Esophagus (tissue), 2 donors: ENCODE measurements around the gene ADGRB2. TPM values are rescaled to one million over a fixed set of nuclear protein-coding genes. Genes with fewer than 3 reads are reported as not detected.
A peak's percentile ranks its signal among the peaks of the same experiment; 100 is the strongest.
"Not testable (repeated sequence)": the region's sequence is repeated elsewhere in the genome, so short reads cannot be mapped to it uniquely, and the experiment has no call there.

ENCODE experiments used
- H3K27ac ChIP-seq, 2 donors: one replicate each; pipeline ENCODE4 v1.5.1; 2013; ENCODE audit warnings: low read depth in 2 of 2, mild to moderate bottlenecking in 2 of 2, inconsistent platforms in 1 of 2, low read length in 1 of 2, moderate library complexity in 1 of 2
- H3K27me3 ChIP-seq, 2 donors: one replicate each; pipeline ENCODE4 v1.6.1; 2013; ENCODE audit warnings: low read length in 2 of 2, control low read depth in 1 of 2, mild to moderate bottlenecking in 1 of 2; ENCODE audit not compliant: insufficient read depth in 2 of 2, control insufficient read depth in 1 of 2
- H3K36me3 ChIP-seq, 2 donors: one replicate each; pipeline ENCODE4 v1.6.1; 2013; ENCODE audit warnings: low read length in 1 of 2; ENCODE audit not compliant: control insufficient read depth in 2 of 2, insufficient read depth in 2 of 2
- H3K4me1 ChIP-seq, 2 donors: one replicate each; pipeline ENCODE4 v1.6.1; 2013; ENCODE audit warnings: low read length in 1 of 2; ENCODE audit not compliant: control insufficient read depth in 2 of 2, insufficient read depth in 2 of 2
- H3K4me3 ChIP-seq, 2 donors: one replicate each; pipeline ENCODE4 v1.5.1; 2013; ENCODE audit warnings: low read length in 2 of 2, mild to moderate bottlenecking in 2 of 2, low read depth in 1 of 2, moderate library complexity in 1 of 2
- H3K9me3 ChIP-seq, 2 donors: one replicate each; pipeline ENCODE4 v1.6.1; 2013; ENCODE audit warnings: mild to moderate bottlenecking in 2 of 2, low read depth in 1 of 2, low read length in 1 of 2, moderate library complexity in 1 of 2; ENCODE audit not compliant: control insufficient read depth in 2 of 2, insufficient read depth in 1 of 2
- WGBS, 2 donors: extraction: QIAGEN DNeasy Blood & Tissue Kit; methylation state at CpG; one replicate each; pipeline ENCODE4 v1.1.7; 2013; 5-methylcytosine and 5-hydroxymethylcytosine counted together
- polyA plus RNA-seq, 2 donors: library from polyadenylated mRNA; stranded (reverse); fragments of 200-250 nt; gene quantifications; one replicate each; pipeline ENCODE4 v1.2.3, GENCODE V29; 2013
- donor health status: healthy with polysubstance abuse.
- donor health status: Bipolar disorder and iron deficiency.

ADGRB2 gene
- polyA plus RNA-seq, 2 donors, result 0.34 to 0.51 TPM

DNA sequence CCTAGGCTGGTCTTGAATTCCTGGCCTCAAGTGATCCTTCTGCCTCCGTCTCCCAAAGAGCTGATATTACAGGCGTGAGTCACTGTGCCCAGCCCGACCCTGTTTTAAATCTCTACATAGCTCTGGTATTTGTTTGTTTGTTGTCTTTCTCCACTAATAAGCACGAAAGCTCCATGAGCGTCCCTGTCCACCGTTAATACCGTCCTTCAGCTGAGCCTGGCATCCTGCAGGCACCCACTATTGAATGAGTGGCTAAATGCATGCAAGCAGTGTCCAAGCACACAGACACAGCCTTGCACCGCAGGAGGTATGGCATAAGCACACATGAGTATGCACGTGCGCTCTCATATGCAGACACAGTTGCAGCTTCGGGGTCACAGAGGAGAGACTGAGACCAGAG is 55.8 kb downstream of the ADGRB2 start:
- Histone ChIP-seq H3K4me3 (no peak overlapping the region), H3K9me3 (no peaks in the 10 kb centered on the region), H3K27me3 (no peaks in the 10 kb centered on the region), H3K36me3 (no peaks in the 10 kb centered on the region), H3K4me1 (peaks cover 2 to 10% of the 10 kb centered on the region in 2 donors), H3K27ac (no peak overlapping the region)
- WGBS, 2 donors, result 82% methylated on average over 11 of the region's 11 CpGs

DNA sequence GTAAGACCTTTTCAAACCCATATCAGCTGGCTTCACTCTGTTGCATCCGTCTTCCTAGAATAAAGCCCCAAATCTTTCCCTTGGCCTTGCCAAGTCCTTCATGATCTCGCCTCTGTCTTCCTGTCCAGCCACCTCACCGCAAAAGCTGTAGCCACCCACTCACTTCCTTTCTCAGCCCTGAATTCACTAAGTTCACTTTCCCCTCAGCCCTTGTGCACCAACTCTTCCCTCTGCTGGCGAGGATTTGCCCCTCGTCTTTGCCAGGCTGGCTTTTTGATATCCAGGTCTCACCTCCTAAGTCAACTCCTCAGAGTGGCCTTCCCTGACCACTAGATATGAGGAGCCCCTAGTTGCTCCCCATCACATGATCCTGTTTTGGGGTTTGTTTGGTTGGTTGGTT is 56.4 kb downstream of the ADGRB2 start:
- Histone ChIP-seq H3K4me1 (peaks cover 2 to 14% of the 10 kb centered on the region in 2 donors), H3K27me3 (no peaks in the 10 kb centered on the region), H3K4me3 (no peak overlapping the region), H3K27ac (no peak overlapping the region), H3K36me3 (no peaks in the 10 kb centered on the region), H3K9me3 (no peaks in the 10 kb centered on the region)
- 34 to 45% methylated on average over 5 of the region's 5 CpGs for WGBS, 2 donors

DNA sequence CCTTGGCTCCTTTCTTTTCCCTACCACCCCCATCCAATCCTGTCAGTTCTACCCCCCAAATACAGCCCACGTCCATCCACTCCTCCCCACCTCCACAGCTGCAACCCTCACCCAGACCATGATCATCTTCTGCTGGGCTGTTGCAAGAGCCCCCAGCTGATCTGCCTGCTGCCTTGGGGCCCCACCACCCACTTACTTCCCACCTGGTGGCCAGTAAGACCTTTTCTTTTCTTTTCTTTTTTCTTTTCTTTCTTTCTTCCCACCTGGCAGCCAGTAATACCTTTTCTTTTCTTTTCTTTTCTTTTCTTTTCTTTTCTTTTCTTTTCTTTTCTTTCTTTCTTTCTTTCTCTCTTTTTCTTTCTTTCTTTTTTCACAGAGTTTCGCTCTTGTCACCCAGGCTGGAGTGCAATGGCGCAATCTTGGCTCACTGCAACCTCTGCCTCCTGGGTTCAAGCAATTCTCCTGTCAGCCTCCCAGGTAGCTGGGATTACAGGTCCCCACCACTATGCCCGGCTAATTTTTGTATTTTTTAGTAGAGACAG is 57.0 kb downstream of the ADGRB2 start:
- not testable (repeated sequence) for H3K27ac ChIP-seq, H3K27me3 ChIP-seq, H3K4me3 ChIP-seq, H3K9me3 ChIP-seq, H3K36me3 ChIP-seq
- peaks cover 0 to 17% of the 10 kb centered on the region in 2 donors for H3K4me1 ChIP-seq
- WGBS, 2 donors, result 84 to 86% methylated on average over 4 of the region's 4 CpGs

DNA sequence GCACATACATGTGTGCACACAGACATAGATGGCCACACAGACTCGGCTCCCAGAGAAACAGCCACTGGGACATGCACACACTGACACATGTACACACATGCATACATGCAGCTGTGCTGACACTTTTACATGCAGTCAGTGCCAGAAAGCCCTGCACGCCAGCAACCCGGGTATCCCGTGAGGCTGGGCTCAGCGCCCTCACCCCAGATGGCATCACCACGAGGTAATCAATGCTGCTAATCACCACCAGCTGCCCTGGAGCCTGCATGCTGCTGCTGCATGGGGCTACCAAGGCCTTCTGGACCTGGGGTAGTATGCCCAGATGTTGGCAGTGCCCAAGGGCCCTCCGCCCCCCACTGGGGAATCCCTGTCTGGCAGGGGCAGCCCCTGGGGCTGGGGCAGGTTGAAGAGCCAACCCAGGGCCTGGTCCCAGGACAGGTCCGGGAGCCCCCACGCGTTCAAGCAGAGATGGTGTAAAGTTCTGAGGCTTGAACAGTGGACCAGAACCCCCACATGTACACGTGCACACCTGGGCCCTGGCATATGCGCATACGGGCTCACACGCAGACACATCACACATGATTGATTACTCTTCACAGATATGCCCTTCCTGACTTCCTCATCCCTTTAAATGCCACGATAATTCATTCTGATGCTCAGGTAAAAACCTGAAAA is 57.6 kb downstream of the ADGRB2 start:
- 67 to 72% methylated on average over 15 of the region's 15 CpGs for WGBS, 2 donors
- H3K4me1 ChIP-seq, result peaks cover 0 to 20% of the 10 kb centered on the region in 2 donors
- H3K9me3 ChIP-seq, result no peaks in the 10 kb centered on the region

DNA sequence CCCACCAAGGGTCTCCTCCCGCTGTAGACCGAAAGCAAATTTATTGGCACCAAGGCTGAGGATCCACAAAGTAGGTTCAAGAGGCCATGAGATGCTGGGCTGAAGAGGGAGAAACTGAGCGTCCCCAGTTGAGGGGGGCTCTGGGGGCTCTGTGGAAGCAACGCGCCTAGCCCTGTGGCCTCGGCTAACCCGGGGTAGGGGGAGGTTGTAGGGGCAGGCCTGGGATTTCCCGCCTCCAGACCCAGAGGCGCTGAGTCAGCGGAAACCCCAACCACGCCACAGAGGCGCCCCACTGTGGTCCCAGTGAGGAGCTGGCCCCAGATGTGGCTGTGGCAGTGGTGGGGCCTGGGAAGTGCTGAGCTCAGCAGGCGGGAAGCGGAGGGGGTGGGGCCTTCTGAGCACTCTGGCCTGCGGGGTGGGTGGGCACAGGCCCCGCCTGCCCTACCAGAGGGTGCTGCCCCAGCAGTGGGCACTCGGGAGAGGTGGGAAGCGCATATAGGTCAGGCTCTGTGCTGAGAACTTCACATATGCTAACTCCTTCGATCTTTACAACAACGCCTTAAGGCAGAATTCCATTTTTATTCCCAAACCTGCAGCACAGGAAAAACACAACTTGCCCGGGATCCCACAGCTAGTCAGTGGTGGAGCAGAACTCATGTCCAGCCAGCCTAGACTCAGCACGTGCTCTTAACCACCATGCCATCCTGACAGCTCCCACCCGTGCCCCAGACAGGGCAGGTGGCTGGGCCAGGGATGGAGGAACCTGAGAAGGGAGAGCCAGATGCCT is 58.9 kb downstream of the ADGRB2 start:
- WGBS, 2 donors, result 18 to 22% methylated on average over 23 of the region's 23 CpGs
- no peak overlapping the region for H3K4me3 ChIP-seq
- no peaks in the 10 kb centered on the region for H3K27me3 ChIP-seq
- no peaks in the 10 kb centered on the region for H3K36me3 ChIP-seq
- H3K9me3 ChIP-seq, result no peaks in the 10 kb centered on the region
- peak overlapping the region; percentile 56 to 72 for H3K27ac ChIP-seq
- peaks cover 3 to 30% of the 10 kb centered on the region in 2 donors for H3K4me1 ChIP-seq

More for the DNA sequence above, 57.6 kb downstream of the ADGRB2 start:
- H3K4me3 ChIP-seq, result no peak overlapping the region
- no peak overlapping the region for H3K27ac ChIP-seq
- no peaks in the 10 kb centered on the region for H3K36me3 ChIP-seq
- H3K27me3 ChIP-seq, result no peaks in the 10 kb centered on the region

DNA sequence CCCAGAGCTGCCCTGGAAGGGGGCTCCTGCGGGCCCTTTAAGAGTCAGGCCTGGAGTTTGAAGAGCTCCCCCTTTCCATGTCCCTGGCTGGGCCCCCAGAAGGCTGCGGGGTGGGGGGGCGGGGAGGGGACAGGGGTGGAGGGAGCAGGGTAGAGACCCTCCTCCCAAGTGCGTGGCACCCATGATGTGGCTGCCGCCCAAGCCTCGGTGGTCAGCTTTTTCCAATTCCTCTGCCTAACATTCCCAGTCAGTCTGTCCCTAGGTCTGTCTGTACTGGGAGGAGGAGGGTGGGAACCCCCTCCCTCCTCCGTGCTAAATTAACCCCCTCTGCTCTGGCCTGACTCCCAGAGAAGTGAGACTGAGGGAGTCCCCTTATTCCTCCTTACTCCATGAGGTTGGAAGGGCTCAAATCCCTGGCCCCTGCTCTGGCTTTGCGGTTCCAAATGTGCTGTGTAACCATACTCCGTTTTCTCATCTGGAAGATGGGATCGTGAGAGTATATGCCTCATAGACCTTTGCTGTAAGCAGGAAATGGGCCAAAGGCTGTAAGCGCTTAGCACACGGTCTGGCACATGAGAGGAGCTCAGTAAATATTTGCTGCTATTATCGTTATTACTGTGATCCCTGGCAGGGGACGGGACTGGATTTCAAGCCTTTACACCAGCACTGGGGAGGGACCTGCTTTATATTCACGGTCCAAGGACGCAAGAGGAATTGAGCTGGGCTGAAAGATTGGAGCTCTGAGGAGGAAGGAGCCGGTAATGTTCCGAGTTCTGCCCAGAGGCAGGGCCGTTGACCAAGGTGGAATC is 59.7 kb downstream of the ADGRB2 start:
- peak overlapping the region; percentile 68 to 72 for H3K27ac ChIP-seq
- H3K9me3 ChIP-seq, result no peaks in the 10 kb centered on the region
- no peaks in the 10 kb centered on the region for H3K36me3 ChIP-seq
- WGBS, 2 donors, result 7 to 12% methylated on average over 18 to 19 of the region's 19 CpGs
- peaks cover 5 to 34% of the 10 kb centered on the region in 2 donors for H3K4me1 ChIP-seq
- peak overlapping the region in 1 of 2 donors; percentile 28 for H3K4me3 ChIP-seq
- no peaks in the 10 kb centered on the region for H3K27me3 ChIP-seq

DNA sequence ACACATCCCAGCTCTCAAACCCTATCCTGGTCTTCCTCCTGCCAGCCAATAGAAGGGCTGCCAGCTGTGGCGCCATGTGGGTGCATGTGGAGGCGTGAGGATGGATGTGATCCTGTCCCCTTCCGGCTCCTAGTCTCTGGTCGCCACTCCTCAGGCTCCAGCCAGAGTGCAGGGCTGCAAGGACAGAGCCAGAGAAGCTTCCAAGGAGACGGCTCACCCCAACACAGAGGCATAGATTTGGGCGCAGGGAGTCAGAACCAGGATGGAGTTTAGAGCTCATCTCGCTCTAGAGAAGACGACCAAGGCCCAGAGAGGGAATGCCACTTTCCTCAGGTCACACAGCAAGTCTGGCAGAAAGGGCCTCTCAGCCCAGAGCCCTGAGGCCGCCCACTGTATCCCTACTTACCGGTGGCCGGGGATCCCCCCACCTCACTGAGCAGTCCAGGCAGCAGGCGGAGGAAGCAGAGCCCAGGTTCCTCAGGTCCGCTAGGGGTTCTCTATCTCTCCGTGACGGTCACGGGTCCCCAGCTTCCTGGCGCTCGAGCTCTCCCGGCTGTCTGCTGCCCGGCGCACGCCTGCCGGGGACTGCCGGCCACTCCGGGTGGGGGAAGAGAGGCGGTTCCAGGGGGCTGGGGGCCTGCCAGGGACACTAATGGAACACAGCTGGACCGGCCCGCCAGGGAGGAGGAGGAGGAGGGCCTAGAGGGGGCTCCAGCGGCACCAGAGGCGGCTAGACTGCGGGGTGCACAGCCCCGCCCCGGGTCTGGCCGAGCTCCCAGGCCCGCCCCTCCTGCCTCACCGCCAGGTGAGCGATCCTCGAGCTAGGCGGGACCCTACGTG is 60.5 kb downstream of the ADGRB2 start, which contains the start of gene COL16A1:
Gene COL16A1, minus strand, starts transcription at position 587 of the 840 bp plus-strand sequence. CDS start 1,824 bp downstream, outside the sequence.
- Histone ChIP-seq H3K36me3 (no peaks in the 10 kb centered on the region), H3K27me3 (no peaks in the 10 kb centered on the region), H3K4me3 (peak within 1 kb of the TSS in 1 of 2 donors; percentile 28), H3K27ac (peak within 1 kb of the TSS; percentile 68 to 72), H3K9me3 (no peaks in the 10 kb centered on the region), H3K4me1 (peaks cover 6 to 34% of the 10 kb centered on the region in 2 donors)
- 9 to 17% methylated on average over 38 to 40 of the region's 40 CpGs for WGBS, 2 donors

DNA sequence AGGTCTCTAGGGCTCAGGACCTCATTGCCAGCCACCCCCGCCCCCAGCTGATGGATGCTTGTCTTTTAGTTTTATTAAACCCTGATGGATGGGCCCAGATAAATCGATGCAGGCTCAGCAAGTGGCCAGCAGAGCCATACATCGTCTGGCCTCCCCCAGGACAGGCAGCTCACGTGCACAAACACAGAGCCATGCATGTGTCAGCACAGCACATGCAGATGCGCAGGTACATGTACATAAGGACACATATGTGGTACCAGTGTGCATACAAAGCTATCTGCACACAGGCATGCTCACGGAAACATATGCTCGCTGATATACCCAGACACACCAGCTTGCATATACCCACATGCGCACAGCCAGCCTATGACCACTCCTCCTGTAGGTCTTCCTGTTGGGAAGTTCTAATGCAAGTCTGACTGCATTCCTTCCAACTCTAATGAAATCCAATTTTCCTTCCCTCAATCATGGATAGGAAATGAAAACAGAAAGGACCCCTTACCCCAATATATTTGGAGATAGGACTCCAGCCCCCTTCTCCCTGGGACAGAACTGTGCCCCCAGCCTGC is 61.2 kb downstream of the ADGRB2 start:
- no peaks in the 10 kb centered on the region for H3K27me3 ChIP-seq
- no peaks in the 10 kb centered on the region for H3K36me3 ChIP-seq

More for the DNA sequence above, 61.2 kb downstream of the ADGRB2 start:
- Histone ChIP-seq H3K4me1 (peaks cover 6 to 34% of the 10 kb centered on the region in 2 donors), H3K4me3 (no peak overlapping the region), H3K9me3 (no peaks in the 10 kb centered on the region), H3K27ac (peak overlapping the region; percentile 35 to 72)
- 57 to 60% methylated on average over 8 of the region's 8 CpGs for WGBS, 2 donors
